NCI-H345 treated with DMSO at 0.1 percent for 48 hours (cell line): ENCODE results near the gene MCEMP1.

Experiments
- DNase-seq: peaks from one replicate; lab custom pipeline; 2025; ENCODE audit not compliant: unreplicated experiment; lab: John Stamatoyannopoulos, UW

The MCEMP1 gene

DNA sequence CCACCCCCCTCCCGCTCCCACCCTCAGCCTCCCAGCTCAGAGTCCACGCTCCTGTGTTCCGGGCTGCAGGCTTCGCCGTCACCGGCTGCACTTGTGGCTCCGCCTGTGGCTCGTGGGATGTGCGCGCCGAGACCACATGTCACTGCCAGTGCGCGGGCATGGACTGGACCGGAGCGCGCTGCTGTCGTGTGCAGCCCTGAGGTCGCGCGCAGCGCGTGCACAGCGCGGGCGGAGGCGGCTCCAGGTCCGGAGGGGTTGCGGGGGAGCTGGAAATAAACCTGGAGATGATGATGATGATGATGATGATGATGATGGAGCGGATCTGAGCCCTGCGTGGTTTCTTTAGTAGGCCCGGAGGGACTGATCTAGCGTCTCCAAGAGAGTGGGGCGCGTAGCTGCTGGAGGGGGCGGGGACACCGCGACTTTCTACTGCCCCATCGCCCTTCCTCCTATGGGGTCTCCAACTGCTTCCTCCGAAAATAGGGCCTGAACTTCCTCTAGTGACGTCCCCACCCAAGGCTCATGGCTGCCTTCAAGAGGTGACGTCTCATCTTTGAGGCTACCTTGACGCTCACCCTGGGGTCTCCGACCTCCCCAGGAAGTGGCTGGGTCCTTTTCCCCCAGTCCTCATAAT, 6.6 kb upstream of the MCEMP1 start:
- DNase-seq, result no peak

DNA sequence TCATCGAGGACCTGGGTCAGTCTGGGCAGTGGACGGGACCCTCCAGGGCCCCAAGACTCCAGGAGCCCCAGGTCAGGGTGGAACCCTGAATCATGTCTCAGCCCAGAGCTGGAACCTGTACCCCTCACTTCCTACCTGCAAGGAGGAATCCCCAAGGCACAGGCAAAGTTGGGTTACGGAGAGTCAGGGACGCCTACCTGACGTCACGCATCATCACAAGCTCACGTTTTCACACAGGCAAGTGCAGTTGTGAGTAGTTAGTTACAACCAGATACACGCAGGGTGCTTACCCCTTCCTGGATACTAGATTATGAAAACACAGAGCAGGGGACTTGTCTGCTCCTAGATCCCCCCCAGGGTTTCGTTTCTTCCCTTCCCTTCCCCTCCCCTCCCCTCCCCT, 6.1 kb upstream of the MCEMP1 start:
- DNase-seq, result no peak

DNA sequence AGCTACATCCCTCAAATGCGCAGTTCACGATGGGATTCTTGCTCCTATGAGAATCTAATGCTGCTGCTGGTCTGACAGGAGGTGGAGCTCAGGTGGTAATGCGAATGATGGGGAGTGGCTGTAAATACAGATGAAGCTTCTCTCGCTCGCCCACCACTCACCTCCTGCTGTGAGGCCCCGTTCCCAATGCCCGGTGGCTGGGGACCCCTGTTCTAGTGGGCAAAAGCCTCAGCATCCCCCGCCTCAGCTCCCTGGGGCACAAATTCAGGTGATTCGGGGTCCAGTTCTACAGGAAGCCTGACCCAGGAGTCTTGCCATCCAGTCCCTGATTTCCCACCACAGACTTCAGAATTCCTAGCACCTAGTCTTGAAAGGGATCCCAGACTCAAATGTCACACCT, 4.4 kb upstream of the MCEMP1 start:
- no peak for DNase-seq

DNA sequence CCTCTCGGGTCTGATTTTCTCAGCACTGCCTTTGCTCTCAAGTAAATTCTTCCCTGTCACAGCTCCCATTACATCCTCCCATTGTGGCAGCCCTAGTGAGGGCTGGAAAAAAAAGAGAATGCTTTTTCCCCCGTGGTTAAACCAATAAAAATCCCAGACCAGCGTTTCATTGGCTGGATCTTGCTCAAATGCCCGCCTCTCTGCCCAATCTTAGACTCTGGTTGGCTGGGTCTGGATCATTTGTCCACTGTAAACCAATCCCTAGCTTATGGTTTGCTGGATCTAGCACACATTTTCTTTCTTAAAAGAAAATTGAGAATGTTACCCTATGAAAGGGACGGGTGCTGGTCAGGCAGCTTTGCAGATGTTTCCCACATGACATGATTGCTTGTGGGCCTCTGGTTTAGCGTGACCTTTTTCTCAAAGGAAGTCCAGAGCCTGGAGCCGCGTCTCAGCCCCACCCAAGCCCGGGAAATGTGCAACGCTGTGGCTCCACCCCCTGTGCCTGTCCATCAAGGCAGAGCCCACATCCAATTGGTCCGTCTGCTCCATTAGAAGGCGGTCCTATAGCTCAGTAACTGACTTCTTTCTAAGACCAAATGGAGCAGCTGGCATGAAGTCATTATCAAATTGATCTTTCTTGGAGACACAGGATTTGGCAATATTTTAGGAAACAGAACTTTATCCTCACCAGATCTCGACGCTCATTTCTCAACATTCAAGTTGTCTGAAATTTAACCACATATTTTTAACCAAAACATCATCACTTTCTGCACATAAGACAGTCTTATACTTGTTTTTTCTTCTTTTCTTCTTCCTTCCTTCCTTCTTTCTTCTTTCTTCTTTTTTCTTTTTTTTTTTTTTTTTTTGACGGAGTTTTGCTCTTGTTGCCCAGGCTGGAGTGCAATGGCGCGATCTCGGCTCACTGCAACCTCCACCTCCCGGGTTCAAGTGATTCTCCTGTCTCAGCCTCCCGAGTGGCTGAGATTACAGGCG, 2.6 kb upstream of the MCEMP1 start:
- DNase-seq, result no peak

DNA sequence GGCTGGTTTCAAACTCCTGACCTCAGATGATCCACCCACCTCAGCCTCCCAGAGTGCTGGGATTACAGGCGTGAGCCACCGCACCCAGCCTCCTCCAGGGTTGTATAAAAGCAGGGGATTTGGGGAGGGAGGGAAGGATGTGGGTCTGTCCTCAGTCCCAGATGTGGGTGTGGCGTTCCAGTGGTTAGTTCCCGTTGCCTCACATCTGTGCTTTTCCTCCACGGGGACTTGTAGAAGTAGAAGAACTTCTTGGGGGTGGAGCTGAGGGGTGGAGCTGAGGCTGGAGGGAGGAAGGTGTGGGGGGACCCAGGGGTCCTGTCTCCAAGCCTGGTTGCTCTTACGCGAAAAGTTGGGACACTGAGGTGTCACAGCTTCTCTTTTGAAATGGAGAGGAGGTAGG, 514 bp upstream of the MCEMP1 start:
- no peak for DNase-seq

DNA sequence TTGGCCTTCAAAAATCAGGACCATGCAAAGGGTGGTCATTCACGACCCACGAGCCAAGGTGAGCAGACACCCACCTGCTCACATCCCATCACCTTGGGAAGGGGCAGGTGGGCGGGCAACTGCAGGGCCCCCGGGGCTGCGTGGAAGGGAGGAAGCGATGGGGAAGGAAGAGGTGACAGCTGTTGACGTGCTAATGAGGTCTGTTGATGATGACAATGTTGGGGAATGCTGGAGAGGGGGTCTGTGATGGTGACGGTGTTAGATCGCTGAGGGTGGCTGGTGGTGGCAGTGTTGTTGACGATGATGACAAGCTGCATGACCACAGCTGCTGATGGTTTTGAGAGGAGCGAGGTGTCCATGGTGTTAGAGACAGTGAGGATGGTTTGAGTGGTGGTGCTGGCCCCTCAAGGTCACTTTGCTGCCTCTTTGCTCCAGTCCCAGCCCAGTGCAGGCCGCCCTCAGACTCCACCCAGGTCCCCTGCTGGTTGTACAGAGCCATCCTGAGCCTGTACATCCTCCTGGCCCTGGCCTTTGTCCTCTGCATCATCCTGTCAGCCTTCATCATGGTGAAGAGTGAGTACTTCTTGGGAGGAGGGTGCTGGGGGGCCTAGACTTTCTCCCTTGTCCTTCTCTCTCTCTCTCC, 900 bp downstream of the MCEMP1 start:
- DNase-seq, result no peak

DNA sequence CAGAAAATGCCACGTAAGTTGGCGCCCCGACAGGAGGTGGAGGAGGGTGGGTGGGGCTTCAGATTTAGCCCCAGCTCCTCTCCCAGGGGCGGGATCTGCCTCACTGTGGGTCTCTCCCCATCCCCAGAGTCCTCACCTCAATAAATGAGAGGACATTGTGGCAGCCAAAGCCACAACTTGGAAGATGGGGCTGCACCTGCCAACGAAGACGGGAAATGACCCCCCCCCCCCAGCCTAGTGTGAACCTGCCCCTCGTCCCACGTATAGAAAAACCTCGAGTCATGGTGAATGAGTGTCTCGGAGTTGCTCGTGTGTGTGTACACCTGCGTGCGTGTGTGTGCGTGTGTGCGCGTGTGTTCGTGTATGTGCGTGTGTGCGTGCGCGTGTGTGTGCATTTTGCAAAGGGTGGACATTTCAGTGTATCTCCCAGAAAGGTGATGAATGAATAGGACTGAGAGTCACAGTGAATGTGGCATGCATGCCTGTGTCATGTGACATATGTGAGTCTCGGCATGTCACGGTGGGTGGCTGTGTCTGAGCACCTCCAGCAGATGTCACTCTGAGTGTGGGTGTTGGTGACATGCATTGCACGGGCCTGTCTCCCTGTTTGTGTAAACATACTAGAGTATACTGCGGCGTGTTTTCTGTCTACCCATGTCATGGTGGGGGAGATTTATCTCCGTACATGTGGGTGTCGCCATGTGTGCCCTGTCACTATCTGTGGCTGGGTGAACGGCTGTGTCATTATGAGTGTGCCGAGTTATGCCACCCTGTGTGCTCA, 2.3 kb downstream of the MCEMP1 start:
- DNase-seq, result peak; percentile 19

DNA sequence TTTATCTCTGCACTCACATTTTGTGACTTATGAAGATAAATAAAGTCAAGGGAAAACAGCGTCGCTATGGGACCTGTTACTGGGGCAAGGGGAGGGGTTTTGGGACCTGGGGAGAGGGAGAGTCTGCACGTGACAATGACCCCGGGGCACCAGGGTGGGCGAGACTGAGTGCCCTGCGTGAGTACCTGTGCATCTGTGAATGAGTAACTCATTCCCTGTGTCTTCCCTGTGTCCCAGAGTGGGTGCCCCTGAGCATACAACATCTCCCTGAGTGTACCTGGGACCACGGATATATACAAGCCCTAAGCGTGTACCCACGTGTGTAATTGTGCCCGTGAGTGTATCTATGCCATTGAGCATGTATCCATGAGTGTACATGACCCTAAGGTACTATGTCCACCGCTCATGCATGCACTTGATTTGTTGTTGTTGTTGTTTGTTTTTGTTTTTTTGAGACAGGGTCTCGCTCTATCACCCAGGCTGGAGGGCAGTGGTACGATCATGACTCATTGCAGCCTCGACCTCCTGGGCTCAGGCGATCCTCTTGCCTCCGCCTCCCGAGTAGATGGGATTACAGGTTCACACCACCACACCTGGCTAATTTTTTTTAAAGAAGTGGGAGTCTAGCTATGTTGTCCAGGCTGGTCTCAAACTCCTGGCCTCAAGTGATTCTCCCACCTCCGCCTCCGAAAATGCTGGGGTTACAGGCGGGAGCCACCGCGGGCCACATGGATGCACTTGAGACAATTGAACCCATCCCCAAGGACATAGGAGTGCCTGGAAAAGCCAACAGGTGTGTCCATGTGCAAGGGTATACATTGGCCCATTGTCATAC, 3.1 kb downstream of the MCEMP1 start:
- no peak for DNase-seq

DNA sequence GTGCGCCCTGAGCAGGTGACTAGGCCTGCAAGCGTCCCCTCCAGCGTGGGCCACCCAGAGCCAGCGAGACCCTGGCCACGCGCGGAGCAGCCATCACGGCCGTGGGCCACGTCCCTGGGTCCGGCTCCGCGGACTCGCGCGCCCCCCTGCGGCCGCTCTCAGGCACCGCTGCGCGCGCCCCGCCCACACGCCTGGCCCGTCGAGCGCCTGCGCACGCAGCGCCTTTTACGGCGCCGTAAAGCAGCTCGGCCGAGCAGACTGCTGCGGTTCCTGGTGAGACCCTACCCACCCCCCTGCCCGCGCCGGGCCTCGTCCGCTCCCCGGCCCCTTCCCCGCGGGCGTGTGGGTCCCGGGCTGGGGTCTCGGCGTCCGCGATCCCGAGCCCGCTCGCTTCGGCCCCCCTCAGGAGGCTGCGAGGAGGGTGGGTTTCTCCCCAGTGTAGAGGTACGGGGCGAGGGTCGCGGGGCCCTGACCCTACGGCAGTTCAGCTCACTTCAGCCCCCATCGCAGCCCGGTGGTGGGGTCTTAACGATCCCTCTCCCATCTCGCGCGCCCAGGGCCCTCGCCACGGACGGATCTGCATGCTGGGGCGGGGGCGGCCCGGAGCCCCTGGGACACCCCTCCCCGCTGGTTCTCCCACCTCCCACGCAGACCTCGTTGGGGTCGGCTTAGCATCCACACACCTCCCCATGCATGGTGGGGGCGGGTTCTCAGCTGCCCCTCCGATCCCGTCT, 3.9 kb downstream of the MCEMP1 start, which contains the start of gene TRAPPC5:
Gene TRAPPC5, plus strand, starts transcription at position 228 of the 734 bp plus-strand sequence. CDS start 1,421 bp downstream, outside the sequence.
- peak; percentile 50 for DNase-seq

DNA sequence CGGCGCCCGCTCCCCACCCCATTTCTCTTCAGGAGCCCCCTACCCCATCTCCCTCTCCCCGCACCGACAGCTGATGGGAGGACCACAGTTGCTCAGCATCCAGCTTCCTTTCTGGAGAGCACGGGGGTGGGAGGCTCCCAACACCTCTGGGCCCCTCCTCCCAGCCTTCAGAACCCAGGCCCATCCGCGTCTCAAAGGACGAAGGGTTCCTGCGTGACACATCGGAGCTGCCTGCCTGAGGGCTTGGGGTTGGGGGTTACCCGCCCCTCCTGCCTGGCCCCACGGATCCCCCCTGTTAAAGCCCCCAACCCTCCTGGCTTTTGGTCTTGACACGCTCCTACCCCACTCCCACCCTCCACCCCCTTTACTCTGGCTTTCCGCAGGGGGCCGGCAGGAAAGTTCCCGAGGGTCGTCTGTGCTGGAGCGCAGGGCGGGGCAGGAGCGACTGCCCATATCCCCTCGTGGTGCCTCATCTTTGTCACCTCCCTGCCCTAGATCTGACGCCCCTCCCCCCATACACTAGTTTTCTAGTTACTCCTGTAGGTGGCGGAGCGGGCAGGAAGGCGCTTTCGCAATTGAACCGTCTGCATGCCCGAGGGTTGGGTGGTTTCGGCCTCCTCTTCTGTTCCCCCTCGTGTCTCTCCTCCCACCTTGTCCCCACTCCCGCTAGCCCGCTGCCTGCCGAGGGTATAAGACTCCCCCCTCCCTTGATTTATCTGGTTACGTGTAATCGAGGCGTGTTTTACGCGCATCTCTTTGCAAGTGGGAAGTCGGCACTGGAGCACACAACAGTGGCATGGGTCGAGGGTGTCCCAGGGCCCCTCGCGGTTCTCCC, 4.7 kb downstream of the MCEMP1 start:
- DNase-seq, result no peak

DNA sequence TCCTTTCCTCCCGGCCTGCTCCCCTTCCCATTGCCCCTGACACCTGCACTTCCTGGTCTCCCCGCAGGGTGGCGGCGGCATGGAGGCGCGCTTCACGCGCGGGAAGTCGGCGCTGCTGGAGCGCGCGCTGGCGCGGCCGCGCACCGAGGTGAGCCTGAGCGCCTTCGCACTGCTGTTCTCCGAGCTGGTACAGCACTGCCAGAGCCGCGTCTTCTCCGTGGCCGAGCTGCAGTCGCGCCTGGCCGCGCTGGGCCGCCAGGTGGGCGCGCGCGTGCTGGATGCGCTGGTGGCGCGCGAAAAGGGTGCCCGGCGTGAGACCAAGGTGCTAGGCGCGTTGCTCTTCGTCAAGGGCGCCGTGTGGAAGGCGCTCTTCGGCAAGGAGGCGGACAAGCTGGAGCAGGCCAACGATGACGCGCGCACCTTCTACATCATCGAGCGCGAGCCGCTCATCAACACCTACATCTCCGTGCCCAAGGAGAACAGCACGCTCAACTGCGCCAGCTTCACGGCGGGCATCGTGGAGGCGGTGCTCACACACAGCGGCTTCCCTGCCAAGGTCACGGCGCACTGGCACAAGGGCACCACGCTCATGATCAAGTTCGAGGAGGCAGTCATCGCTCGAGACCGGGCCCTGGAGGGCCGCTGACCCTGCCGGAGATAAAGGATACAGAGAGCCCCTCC, 5.4 kb downstream of the MCEMP1 start:
- DNase-seq, result no peak

DNA sequence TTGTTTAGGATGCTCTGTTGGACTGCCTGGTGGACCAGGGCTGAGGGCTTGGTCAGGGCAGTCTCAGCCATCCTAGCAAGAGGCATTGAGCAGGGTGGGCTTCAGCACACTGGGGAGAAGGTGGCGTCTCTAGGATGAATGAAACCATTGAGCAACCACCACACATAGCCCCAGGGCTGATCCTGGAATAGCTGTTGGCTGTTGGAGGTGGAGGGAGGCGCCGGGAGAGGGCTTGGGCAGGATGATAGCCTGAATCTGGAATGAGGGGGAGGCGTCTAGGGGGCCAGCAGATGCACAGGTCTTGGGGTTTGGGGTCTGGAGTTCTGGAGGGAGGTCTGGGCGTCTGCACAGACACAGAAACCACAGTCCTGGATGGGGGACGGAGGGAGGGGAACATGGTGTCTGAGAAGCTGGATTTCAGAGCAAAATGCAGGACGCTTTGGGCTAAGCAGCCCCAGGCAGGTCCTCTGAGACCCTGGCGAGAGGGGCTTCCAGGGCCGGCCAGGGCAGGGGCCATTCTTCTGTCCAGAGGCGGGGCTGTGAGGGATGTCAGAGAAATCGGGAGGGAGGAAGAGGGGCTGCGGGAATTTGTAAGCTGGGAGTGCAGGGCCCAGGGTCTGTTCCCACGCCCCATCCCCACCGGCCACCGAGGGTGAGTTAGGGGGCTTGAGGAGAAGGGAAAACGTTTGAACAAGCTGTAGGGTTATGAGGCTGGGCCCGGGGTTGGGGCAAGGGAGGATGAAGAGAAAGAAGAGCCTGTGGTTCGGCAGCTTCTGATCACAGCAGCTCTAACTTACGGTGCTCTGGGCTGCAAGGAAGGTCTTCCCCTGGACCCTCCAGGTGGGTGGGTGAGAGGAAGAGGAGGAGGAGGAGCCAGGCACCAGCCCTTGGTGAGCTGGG, 8.9 kb downstream of the MCEMP1 start:
- no peak for DNase-seq

DNA sequence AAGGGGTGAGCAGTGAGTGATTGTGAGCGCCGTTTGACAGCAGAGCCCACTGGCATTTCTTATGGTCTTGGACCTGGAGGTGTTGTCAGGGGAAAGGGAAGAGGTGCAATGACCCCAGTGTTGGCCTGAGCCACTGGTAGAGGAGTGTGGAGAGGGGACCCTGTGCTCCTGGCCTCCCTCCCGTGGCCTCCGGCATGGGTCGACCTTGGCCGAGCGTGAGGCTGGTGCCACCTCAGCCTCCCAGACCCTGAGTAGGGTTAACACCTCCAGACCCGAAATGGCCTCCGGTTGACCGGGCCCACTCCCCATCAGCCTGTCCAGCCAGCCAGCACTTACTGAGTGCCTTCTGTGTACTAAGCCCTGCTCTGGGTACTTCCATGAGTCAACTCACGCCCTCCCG, 10.3 kb downstream of the MCEMP1 start:
- no peak for DNase-seq

DNA sequence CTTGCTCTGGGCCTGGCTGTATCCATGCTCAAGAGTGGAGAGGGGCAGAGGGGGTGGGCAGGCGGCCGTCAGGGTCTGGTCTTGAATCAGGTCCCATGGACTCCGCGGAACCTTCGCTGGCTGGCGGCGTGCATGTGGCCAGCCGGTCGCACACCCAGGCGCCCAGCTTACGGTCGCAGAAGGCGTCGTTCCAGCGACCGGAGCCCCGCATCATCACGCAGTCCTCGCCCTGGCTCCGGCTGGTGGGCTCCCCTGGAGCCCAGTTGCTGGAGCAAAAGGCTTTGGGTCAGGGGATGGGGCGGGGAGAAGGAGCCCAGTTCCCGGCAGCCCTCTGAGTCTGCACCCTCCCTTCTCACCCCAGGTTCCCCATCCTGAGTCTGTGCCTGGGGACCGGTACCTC, 12.3 kb downstream of the MCEMP1 start:
- DNase-seq, result no peak

DNA sequence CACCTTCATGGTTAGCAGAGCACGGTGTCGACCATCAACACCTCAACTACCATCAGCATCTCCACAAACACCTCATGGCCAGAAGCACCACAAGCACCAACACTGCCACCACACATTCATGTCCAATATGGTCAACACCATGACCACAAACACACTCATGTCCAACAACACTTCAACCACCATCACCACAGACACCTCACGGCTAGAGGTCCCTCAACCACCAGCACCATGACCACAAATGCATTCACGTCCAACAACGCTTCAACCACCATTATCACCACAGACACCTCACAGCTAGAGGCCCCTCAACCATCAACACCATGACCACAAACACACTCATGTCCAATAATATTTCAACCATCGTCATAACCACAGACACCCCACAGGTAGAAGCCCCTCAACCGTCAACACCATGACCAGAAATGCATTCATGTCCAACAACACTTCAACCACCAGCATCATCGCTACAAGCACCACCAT, 13.9 kb downstream of the MCEMP1 start:
- no peak for DNase-seq

DNA sequence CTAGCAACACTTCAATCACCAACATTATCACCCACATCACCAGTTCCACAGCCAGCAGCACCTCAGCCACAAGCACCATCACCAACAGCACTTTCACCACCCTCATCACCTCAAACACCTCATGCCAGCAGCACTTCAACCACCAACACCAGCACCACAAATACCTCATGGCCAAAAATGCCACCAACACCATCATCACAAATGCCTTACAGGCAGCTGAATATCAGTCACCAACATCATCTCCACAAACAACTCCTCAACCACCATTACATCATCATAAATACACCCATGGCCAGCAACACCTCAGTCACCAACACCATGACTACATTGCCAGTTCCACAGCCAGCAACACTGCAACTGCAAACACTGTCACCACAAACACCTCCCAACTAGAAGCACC, 14.6 kb downstream of the MCEMP1 start:
- no peak for DNase-seq
